ENCODE measurements around the gene NT5M.

NT5M gene

DNA sequence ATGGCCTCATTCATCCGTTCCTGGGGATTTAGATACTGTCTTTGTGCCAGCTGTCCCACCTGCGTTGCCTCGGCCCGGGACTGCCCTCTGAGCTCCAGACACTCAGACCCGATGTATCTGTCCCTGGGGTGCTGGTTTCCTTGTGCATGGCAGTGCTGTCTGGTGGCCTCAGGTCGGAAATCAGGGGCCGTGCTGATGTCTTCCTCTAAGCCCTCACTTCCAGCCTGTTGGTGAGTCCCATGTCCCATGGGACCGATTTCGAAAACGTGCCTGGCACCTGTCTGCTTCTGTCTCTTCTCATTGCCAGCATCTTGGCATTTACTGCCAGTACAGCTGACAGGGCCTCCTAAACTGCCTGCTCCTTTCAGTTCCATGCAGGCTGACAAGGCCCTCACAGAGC, 22.1 kb downstream of the NT5M start:
- Histone ChIP-seq H3K4me1 (no peaks in the 10 kb centered on the region), H3K36me3 (no peaks in the 10 kb centered on the region), H3K27me3 (no peaks in the 10 kb centered on the region), H3K4me3 (no peak overlapping the region), H3K9me3 (no peaks in the 10 kb centered on the region), H3K27ac (no peak overlapping the region)
- intact Hi-C loops (cut with DNase I; ENCODE audit: low total_unique reads), result no loop called here
- DNase-seq, result peak in 1 of 2 donors; percentile 52
- TF ChIP-seq, protein P1, sequence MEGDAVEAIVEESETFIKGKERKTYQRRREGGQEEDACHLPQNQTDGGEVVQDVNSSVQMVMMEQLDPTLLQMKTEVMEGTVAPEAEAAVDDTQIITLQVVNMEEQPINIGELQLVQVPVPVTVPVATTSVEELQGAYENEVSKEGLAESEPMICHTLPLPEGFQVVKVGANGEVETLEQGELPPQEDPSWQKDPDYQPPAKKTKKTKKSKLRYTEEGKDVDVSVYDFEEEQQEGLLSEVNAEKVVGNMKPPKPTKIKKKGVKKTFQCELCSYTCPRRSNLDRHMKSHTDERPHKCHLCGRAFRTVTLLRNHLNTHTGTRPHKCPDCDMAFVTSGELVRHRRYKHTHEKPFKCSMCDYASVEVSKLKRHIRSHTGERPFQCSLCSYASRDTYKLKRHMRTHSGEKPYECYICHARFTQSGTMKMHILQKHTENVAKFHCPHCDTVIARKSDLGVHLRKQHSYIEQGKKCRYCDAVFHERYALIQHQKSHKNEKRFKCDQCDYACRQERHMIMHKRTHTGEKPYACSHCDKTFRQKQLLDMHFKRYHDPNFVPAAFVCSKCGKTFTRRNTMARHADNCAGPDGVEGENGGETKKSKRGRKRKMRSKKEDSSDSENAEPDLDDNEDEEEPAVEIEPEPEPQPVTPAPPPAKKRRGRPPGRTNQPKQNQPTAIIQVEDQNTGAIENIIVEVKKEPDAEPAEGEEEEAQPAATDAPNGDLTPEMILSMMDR (IDR thresholded peaks at IDR 0.05), result no peak

DNA sequence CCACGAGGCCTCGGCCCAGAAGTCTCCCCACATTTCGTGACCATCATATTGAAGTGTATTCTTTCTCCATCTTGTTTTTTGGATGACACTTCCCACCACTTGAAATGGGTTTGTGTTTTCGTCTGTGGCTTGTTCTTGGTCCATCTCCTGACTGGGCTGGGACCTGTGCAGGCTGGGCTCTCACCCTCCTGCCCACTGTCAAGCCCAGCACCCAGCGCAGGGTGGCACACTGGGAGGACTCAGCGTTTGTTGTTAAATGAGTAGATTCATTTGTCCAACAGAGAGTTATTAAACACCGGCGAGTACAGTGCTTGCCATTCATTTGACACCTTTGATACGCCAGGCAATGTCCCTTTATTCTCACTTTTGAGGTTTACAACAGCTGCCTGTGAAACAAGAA, 22.6 kb downstream of the NT5M start:
- DNase-seq, result peak in 1 of 2 donors; percentile 37
- Histone ChIP-seq H3K27ac (no peak overlapping the region), H3K27me3 (no peaks in the 10 kb centered on the region), H3K4me1 (no peaks in the 10 kb centered on the region), H3K9me3 (no peaks in the 10 kb centered on the region), H3K4me3 (no peak overlapping the region), H3K36me3 (no peaks in the 10 kb centered on the region)
- intact Hi-C loops (cut with DNase I; ENCODE audit: low total_unique reads), result no loop called here
- TF ChIP-seq, protein P1 (IDR thresholded peaks at IDR 0.05), result no peak

DNA sequence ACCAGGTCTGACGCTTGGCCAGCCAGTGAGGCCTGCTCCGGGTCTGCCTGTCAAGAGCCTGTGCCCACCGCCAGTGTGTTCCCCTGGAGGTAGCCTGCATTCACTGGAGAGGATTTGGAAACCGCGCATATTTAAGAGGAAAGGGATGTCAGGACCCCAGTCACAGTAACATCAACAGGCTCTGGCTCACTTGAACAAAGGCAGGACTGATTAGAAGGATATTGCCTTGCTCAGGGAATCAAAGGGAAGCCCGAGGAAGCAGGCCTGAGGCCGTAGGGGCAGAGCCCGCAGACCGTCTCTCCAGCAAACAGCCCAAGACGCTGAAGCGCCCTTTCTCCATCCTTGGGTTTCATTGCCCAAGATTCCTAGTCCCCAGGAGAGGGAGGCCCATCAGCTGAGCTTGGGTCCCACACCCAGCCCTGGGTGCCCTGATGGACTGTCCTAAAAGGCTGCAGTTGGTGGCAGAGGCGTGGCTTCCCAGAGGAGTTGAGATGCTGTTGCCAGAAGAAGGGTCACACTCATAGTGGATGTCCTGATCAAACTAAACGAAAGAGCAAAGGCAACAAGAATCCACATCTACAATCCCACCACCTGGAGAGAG, 23.2 kb downstream of the NT5M start:
- no peak overlapping the region for H3K27ac ChIP-seq
- no peaks in the 10 kb centered on the region for H3K9me3 ChIP-seq
- TF ChIP-seq, protein P1 (IDR thresholded peaks at IDR 0.05), result no peak
- H3K27me3 ChIP-seq, result no peaks in the 10 kb centered on the region
- H3K36me3 ChIP-seq, result no peaks in the 10 kb centered on the region
- H3K4me3 ChIP-seq, result no peak overlapping the region
- intact Hi-C loops (cut with DNase I; ENCODE audit: low total_unique reads), result no loop called here
- no peaks in the 10 kb centered on the region for H3K4me1 ChIP-seq
- peak in 1 of 2 donors; percentile 44 for DNase-seq

DNA sequence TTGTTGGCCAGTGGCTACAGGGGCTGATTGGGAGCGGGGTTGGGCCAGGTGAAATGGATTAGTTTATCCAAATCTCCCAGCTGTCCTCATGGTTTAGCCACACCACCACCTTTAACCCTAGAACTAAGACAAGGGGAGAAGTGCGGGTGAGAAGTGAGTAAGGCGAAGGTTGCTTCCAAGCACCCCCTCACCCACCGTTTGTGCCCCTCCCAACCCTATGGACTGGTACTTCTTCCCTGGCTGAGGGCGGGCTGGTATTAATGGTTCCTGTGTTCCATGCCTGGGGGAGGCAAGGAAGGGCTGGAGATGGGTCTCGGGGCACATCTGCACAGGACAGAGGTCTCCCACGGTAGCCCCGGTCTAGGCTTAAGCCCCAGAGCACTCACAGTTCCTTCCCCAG, 25.1 kb downstream of the NT5M start:
- no peak overlapping the region for H3K4me3 ChIP-seq
- H3K27me3 ChIP-seq, result no peaks in the 10 kb centered on the region
- TF ChIP-seq, protein P1 (IDR thresholded peaks at IDR 0.05), result no peak
- no peak overlapping the region for H3K27ac ChIP-seq
- no peak for DNase-seq
- no peaks in the 10 kb centered on the region for H3K4me1 ChIP-seq
- no peaks in the 10 kb centered on the region for H3K9me3 ChIP-seq
- H3K36me3 ChIP-seq, result no peaks in the 10 kb centered on the region
- intact Hi-C loops (cut with DNase I; ENCODE audit: low total_unique reads), result no loop called here

DNA sequence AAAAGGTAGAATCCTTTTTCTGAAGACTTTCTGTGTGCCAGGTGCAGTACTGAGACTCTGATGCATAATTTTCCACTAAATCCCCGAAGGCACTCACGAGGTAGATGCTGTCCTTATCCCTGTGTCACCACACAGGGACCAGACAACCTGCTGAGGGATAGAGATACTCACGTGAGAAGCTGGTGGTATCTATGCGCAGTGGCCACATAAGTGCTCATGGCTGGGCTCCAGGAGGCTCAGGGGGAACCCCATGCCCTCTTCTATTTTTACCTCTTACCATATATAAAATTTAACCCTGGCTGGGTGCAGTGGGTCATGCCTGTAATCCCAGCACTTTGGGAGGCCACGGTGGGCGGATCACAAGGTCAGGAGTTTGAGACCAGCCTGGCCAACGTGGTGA, 38.3 kb downstream of the NT5M start:
- Histone ChIP-seq H3K9me3 (no peaks in the 10 kb centered on the region), H3K27ac (no peak overlapping the region), H3K4me1 (no peaks in the 10 kb centered on the region), H3K4me3 (no peak overlapping the region), H3K36me3 (no peaks in the 10 kb centered on the region), H3K27me3 (no peaks in the 10 kb centered on the region)
- TF ChIP-seq, protein P1 (IDR thresholded peaks at IDR 0.05), result no peak
- DNase-seq, result peak in 1 of 2 donors; percentile 19
- intact Hi-C loops (cut with DNase I; ENCODE audit: low total_unique reads), result no loop called here
